ENCODE data around the gene HIF1AN. TPM values are rescaled to one million over a fixed set of nuclear protein-coding genes. Genes with fewer than 3 reads are reported as not detected.

HIF1AN gene
- total and polyA plus RNA-seq, 2 donors (not counting 1 experiment from before 2014, with no cell fraction given): 7.3 to 65.6 TPM

DNA sequence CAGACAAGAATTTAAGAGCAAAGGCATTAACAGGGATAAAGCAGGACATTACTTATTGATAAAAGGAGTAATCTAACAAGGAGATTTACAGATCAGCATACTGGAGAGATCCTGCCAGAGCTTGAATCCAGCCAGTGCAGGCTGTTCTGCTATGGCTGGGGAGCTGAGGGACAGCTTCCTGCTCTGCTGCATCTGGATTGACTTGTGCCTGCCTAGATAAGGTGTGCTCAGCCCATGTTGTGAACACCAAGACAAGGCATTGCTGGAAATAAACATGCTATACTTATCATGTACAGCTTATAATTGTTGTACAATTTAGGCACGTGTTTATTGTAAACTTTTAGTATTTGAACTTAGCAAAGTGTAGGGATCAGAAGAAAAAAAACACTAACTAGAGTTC, 71.7 kb downstream of the HIF1AN start:
- WGBS (ENCODE audit: insufficient coverage): no CpG with 5 or more reads among the region's 1 CpG
- Mint-ChIP-seq H3K27ac (no peak overlapping the region), H3K4me1 (no peaks in the 10 kb centered on the region), H3K9me3 (ENCODE audit: insufficient read depth) (no peaks in the 10 kb centered on the region), H3K27me3 (peaks cover 47% of the 10 kb centered on the region), H3K4me3 (no peak overlapping the region)
- CTCF ChIA-PET: no interaction called here
- DNase-seq (no peak), ATAC-seq (ENCODE audit: low read depth) (no peak)
- POLR2A ChIA-PET: no interaction called here
- Histone ChIP-seq H3K4me2 (replicated peaks; ENCODE audit: low read depth, low read length, poor library complexity, severe bottlenecking) (no peak overlapping the region), H3K27ac (ENCODE audit: low read length in 2 of 2) (no peak overlapping the region), H3K9ac (ENCODE audit: low read length) (no peak overlapping the region), H3K79me2 (ENCODE audit: control insufficient read depth, insufficient read depth, low read length) (no peaks in the 10 kb centered on the region), H4K20me1 (ENCODE audit: control insufficient read depth, insufficient read depth, low read length, poor library complexity, severe bottlenecking) (no peaks in the 10 kb centered on the region), H3K36me3 (replicated peaks in 1 of 2; ENCODE audit: control extremely low read depth in 1 of 2, control insufficient read depth in 1 of 2, extremely low read depth in 1 of 2, insufficient read depth in 2 of 2, low read length in 1 of 2) (no peaks in the 10 kb centered on the region), H3K4me1 (ENCODE audit: control insufficient read depth in 2 of 2, insufficient read depth in 2 of 2, low read length in 2 of 2) (no peaks in the 10 kb centered on the region), H3K27me3 (replicated peaks in 1 of 4; ENCODE audit: control extremely low read depth in 1 of 4, control insufficient read depth in 3 of 4, insufficient read depth in 4 of 4, low read length in 3 of 4) (peaks cover 0 to 18% (median 4%) of the 10 kb centered on the region in 4 experiments), H3K4me3 (ENCODE audit: control extremely low read depth in 1 of 5, extremely low read depth in 1 of 5, insufficient read depth in 1 of 5, low read depth in 2 of 5, low read length in 4 of 5) (no peak overlapping the region), H3K9me3 (ENCODE audit: control extremely low read depth in 1 of 3, control insufficient read depth in 2 of 3, insufficient read depth in 1 of 3, low read length in 2 of 3) (peaks cover 0 to 4% (median 0%) of the 10 kb centered on the region in 3 donors), H2AFZ (ENCODE audit: insufficient read depth, low read depth, low read length, poor library complexity, severe bottlenecking) (no peak overlapping the region)
- intact Hi-C loops (cut with micrococcal nuclease): no loop called here
- TF ChIP-seq EZH2 (IDR thresholded peaks at IDR 0.05; ENCODE audit: borderline replicate concordance, insufficient read depth, low read depth, low read length, poor library complexity, severe bottlenecking): no peak
- TF ChIP-seq, protein P1, sequence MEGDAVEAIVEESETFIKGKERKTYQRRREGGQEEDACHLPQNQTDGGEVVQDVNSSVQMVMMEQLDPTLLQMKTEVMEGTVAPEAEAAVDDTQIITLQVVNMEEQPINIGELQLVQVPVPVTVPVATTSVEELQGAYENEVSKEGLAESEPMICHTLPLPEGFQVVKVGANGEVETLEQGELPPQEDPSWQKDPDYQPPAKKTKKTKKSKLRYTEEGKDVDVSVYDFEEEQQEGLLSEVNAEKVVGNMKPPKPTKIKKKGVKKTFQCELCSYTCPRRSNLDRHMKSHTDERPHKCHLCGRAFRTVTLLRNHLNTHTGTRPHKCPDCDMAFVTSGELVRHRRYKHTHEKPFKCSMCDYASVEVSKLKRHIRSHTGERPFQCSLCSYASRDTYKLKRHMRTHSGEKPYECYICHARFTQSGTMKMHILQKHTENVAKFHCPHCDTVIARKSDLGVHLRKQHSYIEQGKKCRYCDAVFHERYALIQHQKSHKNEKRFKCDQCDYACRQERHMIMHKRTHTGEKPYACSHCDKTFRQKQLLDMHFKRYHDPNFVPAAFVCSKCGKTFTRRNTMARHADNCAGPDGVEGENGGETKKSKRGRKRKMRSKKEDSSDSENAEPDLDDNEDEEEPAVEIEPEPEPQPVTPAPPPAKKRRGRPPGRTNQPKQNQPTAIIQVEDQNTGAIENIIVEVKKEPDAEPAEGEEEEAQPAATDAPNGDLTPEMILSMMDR (IDR thresholded peaks at IDR 0.05): no peak

Other genes starting within 250 kb of the HIF1AN start
- 47.2 and 47.5 TPM in 2 replicates for gene BLOC1S2, start 249.3 kb upstream of the HIF1AN start, total RNA-seq
- 48.7 and 70.9 TPM in 2 replicates for gene BLOC1S2, start 249.3 kb upstream of the HIF1AN start, polyA plus RNA-seq
- not detected in 2 replicates for gene PKD2L1, start 205.7 kb upstream of the HIF1AN start, total RNA-seq
- gene PKD2L1, start 205.7 kb upstream of the HIF1AN start, polyA plus RNA-seq: 0.37 and 0.48 TPM in 2 replicates
- 5.1 and 5.6 TPM in 2 replicates for gene SCD, start 188.7 kb upstream of the HIF1AN start, total RNA-seq
- 0.89 and 2.6 TPM in 2 replicates for gene SCD, start 188.7 kb upstream of the HIF1AN start, polyA plus RNA-seq
- gene WNT8B, start 72.9 kb upstream of the HIF1AN start, total RNA-seq: not detected in 2 replicates
- 0.06 TPM in 1 of 2 replicates, not detected in the other for gene WNT8B, start 72.9 kb upstream of the HIF1AN start, polyA plus RNA-seq
- 36.3 and 36.4 TPM in 2 replicates for gene SEC31B, start 16.1 kb upstream of the HIF1AN start, total RNA-seq
- 45.7 and 62.7 TPM in 2 replicates for gene SEC31B, start 16.1 kb upstream of the HIF1AN start, polyA plus RNA-seq
- 131 and 143 TPM in 2 replicates for gene NDUFB8, start 6.1 kb upstream of the HIF1AN start, total RNA-seq
- 137 and 174 TPM in 2 replicates for gene NDUFB8, start 6.1 kb upstream of the HIF1AN start, polyA plus RNA-seq
- gene PAX2, start 209.6 kb downstream of the HIF1AN start, total RNA-seq: not detected in 2 replicates
- gene PAX2, start 209.6 kb downstream of the HIF1AN start, polyA plus RNA-seq: 0.07 and 0.12 TPM in 2 replicates

Measured in B cell (primary cell).